RWPE2 (cell line): ENCODE results near the gene PSMB5.

ENCODE experiments used
- ATAC-seq: fragments of 200-7000 bp; cut with Tn5 transposase; 3 replicates; pipeline ENCODE4 v1.9.1; 2021; ENCODE audit warnings: low read depth
- DNase-seq: peaks from one replicate; pipeline ENCODE4 v3.0.0-alpha.2; 2020; ENCODE audit warnings: low spot score
- H3K27ac ChIP-seq: fragments of 450-650 bp; 2 replicates; pipeline ENCODE4 v1.5.1; 2017; ENCODE audit warnings: mild to moderate bottlenecking; ENCODE audit not compliant: poor library complexity, severe bottlenecking
- H3K27me3 ChIP-seq: fragments of 250-450 bp; sonication (Bioruptor Pico); 2 replicates; pipeline ENCODE4 v1.5.1; 2021; ENCODE audit warnings: mild to moderate bottlenecking, moderate library complexity; ENCODE audit not compliant: insufficient read depth, poor library complexity, severe bottlenecking
- H3K36me3 ChIP-seq: fragments of 250-450 bp; sonication (Bioruptor Pico); 2 replicates; pipeline ENCODE4 v1.5.1; 2020; ENCODE audit warnings: low read depth, mild to moderate bottlenecking, moderate library complexity
- H3K4me1 ChIP-seq: fragments of 250-450 bp; sonication (Bioruptor Pico); 2 replicates; pipeline ENCODE4 v1.5.1; 2021; ENCODE audit warnings: mild to moderate bottlenecking, moderate library complexity; ENCODE audit not compliant: insufficient read depth, poor library complexity, severe bottlenecking
- H3K4me3 ChIP-seq: fragments of 250-450 bp; sonication (Bioruptor Pico); 2 replicates; pipeline ENCODE4 v1.5.1; 2021; ENCODE audit warnings: mild to moderate bottlenecking, moderate library complexity; ENCODE audit not compliant: severe bottlenecking
- H3K9me3 ChIP-seq: fragments of 250-450 bp; sonication (Bioruptor Pico); 2 replicates; pipeline ENCODE4 v1.5.1; 2021; ENCODE audit warnings: mild to moderate bottlenecking, moderate library complexity; ENCODE audit not compliant: severe bottlenecking
- TF ChIP-seq, protein P1 (sequence below): fragments of 450-650 bp; IDR thresholded peaks from one replicate; pipeline ENCODE4 v1.5.1; 2017; ENCODE audit warnings: mild to moderate bottlenecking, moderate library complexity; ENCODE audit not compliant: poor library complexity, severe bottlenecking

PSMB5 gene

DNA sequence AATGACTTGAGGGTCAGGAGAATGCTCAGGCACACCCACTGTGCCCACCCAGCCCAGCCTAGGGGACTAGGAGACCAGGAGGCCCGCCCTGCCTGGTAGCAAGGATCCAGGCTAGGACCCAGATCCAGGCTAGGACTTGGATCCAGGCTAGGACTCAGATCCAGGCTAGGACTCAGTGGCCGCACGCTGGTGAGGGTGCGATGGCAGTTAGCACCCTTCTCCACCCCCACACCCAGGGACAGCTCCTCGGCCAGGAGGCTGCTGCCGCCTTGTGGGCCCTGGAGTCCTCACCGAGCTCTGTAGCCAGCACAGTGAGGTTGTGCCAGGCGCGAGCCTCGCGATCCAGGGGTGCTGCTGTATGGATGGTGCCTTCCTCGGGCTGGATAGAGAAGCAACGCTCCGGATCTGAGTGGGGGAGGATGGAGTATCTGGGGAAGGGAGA lies 17.5 kb upstream of the PSMB5 start:
- no peaks in the 10 kb centered on the region for H3K9me3 ChIP-seq
- DNase-seq = peak; percentile 66
- H3K36me3 ChIP-seq = no peaks in the 10 kb centered on the region
- no peak for ATAC-seq
- no peak overlapping the region for H3K27ac ChIP-seq
- no peaks in the 10 kb centered on the region for H3K4me1 ChIP-seq
- H3K27me3 ChIP-seq = no peaks in the 10 kb centered on the region
- H3K4me3 ChIP-seq = no peak overlapping the region
- TF ChIP-seq, protein P1, sequence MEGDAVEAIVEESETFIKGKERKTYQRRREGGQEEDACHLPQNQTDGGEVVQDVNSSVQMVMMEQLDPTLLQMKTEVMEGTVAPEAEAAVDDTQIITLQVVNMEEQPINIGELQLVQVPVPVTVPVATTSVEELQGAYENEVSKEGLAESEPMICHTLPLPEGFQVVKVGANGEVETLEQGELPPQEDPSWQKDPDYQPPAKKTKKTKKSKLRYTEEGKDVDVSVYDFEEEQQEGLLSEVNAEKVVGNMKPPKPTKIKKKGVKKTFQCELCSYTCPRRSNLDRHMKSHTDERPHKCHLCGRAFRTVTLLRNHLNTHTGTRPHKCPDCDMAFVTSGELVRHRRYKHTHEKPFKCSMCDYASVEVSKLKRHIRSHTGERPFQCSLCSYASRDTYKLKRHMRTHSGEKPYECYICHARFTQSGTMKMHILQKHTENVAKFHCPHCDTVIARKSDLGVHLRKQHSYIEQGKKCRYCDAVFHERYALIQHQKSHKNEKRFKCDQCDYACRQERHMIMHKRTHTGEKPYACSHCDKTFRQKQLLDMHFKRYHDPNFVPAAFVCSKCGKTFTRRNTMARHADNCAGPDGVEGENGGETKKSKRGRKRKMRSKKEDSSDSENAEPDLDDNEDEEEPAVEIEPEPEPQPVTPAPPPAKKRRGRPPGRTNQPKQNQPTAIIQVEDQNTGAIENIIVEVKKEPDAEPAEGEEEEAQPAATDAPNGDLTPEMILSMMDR = peak; percentile 15

DNA sequence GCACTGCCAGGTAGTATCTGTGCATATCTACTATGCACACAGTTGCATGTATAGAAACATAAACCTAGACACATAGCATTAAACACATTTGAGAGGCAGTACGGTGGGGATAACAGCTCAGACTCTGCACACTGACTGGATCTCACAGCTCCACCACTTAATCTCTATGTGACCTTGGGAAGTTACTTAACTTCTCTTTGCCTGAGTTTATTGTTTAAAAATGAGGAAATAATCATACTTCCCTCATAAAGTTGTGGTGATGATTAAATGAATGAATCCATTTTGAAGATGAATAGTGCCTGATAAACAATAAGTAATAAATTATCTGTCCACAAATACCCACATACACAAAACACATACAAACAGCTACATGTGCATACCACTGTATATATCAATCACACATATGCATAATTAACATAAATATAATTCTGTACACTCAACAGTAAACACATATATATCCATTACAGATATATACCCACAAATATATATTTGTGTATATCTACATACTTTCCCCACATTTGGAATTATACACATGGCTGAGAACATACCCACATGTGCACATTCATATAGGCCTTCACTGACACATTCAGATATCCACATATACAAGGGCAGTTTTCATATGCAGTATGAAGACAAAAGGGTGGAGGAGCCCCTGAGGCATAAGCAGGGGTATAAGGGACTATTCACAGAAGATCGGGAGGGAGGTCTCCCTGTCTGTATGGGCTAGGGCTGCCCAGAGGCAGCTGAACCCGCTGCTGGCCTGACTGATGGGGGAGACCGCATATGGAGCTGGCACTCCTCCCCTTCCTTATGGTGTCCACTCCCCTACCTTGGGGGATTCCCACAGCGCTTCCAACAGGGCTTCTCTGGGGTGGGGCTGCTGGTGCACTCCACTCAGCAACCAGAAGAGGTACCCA lies 16.7 kb upstream of the PSMB5 start:
- Histone ChIP-seq H3K4me1 (no peaks in the 10 kb centered on the region), H3K27ac (no peak overlapping the region), H3K27me3 (no peaks in the 10 kb centered on the region), H3K36me3 (no peaks in the 10 kb centered on the region), H3K9me3 (no peaks in the 10 kb centered on the region), H3K4me3 (no peak overlapping the region)
- DNase-seq = no peak
- TF ChIP-seq, protein P1 = no peak
- no peak for ATAC-seq

DNA sequence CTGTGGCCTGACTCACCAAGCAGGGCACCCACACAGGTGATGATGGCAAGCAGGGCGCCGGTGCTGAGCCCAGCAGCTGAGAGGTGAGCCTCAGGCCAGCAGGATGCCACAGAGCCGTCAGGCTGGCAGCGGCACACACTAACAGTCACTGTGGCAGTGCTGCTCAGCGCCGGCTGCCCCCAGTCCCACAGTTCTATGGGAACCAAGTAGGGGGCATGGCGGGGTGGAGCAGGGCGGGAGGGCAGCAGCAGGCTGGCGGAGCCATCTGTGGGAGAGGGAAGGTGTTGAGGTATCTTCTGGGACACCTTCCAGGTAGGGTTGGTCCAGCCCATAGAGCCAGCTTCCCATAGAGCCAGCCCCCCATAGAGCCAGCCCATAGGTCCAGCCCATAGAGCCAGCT lies 14.3 kb upstream of the PSMB5 start:
- TF ChIP-seq, protein P1 = no peak
- H3K9me3 ChIP-seq = no peaks in the 10 kb centered on the region
- H3K27me3 ChIP-seq = no peaks in the 10 kb centered on the region
- no peak for ATAC-seq
- H3K4me3 ChIP-seq = no peak overlapping the region
- H3K36me3 ChIP-seq = no peaks in the 10 kb centered on the region
- no peak for DNase-seq
- no peak overlapping the region for H3K27ac ChIP-seq
- H3K4me1 ChIP-seq = no peaks in the 10 kb centered on the region

DNA sequence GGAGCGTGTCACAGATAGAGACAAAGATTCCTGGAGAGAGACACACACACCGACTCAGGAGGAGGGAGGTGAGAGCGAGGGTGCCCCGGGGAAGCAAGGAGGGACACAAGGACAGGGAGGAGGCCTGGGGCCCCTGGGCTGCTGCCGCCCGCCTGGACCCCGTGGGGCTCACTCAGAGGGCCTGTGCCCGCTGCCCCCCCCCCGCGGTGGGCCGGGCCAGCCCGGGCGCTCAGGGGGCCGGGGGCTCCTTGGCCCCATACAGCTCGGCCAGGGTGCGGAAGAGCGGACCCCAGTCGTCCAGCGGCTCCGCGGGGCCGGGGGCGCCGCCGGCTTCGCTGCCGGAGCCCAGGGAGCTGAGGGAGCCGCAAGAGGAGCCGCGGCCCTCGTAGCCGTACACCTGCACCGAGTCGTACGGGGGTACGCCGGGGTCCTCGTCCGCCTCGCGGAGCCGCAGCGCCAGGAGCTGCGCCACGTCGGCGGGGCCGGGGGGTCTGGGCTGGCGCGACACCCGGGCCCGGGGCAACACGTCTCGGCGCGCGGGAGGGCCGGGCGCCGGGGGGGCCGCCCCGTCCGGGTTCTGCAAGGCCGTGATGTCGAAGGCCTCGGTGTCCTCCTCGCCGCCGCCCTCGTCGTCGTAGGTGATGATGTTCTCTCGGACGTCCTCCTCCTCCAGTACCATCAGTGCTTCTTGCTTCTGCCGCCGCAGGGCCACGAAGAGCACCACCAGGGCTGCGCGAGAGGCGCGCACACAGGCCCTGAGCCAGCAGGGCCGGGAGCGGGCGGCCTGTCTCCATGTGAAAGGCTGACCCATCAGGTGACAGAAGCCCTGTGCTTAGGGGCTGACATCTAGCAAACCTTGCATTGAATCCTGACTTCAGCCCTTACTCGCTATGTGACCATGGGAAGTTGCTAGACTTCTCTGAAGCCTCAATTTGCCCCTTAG lies 13.3 kb upstream of the PSMB5 start:
- ATAC-seq (no peak), DNase-seq (no peak)
- TF ChIP-seq, protein P1 = no peak
- no peaks in the 10 kb centered on the region for H3K4me1 ChIP-seq
- no peaks in the 10 kb centered on the region for H3K36me3 ChIP-seq
- H3K27me3 ChIP-seq = no peaks in the 10 kb centered on the region
- no peak overlapping the region for H3K27ac ChIP-seq
- no peak overlapping the region for H3K4me3 ChIP-seq
- no peaks in the 10 kb centered on the region for H3K9me3 ChIP-seq
